ENCODE data around the gene CCDC3.

DNA sequence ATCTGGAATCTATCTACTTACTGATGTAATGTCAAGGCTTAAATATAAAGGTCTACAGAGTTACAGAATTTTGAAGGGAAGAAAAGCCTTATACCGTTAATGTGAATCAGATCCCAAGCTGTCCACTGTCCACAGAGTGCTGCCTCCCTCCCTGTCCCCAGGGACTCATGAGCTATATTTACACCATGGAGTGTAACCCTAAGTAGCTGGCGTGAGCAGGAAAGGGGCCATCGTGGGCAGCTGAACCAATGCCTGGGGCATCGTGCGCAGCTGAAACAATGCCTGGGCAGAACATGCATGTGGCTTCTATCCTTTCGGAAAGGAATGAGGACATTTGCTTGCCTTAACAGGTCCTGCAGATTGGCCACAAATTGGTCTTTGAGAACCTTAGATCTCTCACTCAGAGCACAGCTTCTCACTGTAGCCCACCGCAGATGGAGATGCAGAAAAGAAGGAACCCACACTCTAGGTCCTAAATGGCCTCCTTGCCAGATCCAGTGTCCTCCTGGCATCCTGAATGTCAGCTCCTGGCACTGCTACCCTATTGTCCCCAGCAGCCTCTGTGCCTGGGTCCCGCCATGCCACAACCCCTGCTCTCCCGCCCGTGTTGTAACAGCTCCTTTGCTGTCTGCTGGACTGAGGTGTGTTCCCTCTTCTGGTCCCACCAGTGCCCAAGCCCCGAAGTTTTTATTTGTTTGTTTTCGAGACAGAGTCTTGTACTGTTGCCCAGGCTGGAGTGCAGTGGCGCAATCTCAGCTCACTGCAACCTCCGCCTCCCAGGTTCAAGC lies 30.3 kb downstream of the CCDC3 start:
- TF ChIP-seq, protein P1, sequence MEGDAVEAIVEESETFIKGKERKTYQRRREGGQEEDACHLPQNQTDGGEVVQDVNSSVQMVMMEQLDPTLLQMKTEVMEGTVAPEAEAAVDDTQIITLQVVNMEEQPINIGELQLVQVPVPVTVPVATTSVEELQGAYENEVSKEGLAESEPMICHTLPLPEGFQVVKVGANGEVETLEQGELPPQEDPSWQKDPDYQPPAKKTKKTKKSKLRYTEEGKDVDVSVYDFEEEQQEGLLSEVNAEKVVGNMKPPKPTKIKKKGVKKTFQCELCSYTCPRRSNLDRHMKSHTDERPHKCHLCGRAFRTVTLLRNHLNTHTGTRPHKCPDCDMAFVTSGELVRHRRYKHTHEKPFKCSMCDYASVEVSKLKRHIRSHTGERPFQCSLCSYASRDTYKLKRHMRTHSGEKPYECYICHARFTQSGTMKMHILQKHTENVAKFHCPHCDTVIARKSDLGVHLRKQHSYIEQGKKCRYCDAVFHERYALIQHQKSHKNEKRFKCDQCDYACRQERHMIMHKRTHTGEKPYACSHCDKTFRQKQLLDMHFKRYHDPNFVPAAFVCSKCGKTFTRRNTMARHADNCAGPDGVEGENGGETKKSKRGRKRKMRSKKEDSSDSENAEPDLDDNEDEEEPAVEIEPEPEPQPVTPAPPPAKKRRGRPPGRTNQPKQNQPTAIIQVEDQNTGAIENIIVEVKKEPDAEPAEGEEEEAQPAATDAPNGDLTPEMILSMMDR (IDR thresholded peaks at IDR 0.05; ENCODE audit: low read depth, low read length, poor library complexity, severe bottlenecking): no peak
- no peak for TF ChIP-seq EZH2phosphoT487 (IDR thresholded peaks at IDR 0.05; ENCODE audit: borderline replicate concordance, low read length)

Data from DOHH2 (cell line).